ENCODE data around the gene TBX6.

GRCh38 chr16:30065943-30066760 is 25.6 kb downstream of the TBX6 start:
- TF ChIP-seq CTCF (IDR thresholded peaks at IDR 0.05) (no peak), ZFX (IDR thresholded peaks at IDR 0.05; ENCODE audit: borderline replicate concordance) (no peak)

Data from 22Rv1 (cell line).